ENCODE data around the gene SNCAIP.

Gene SNCAIP

GRCh38 chr5:122429545-122430318, 117.7 kb downstream of the SNCAIP start:
- no peaks in the 10 kb centered on the region for H3F3A ChIP-seq (ENCODE audit: insufficient read depth, low read length)
- H3K4me1 ChIP-seq (ENCODE audit: insufficient read depth, low read length, severe bottlenecking) = no peaks in the 10 kb centered on the region
- TF ChIP-seq EZH2 (IDR thresholded peaks at IDR 0.05; ENCODE audit: borderline replicate concordance, low read length) (no peak), CTCF (IDR thresholded peaks at IDR 0.05; ENCODE audit: low read length) (no peak)
- H3K9me2 ChIP-seq (ENCODE audit: low read depth, low read length) = no peaks in the 10 kb centered on the region
- H3K79me2 ChIP-seq (ENCODE audit: insufficient read depth, low read length) = no peaks in the 10 kb centered on the region
- no peaks in the 10 kb centered on the region for H4K20me1 ChIP-seq (ENCODE audit: insufficient read depth, low read length)
- no peaks in the 10 kb centered on the region for H3K36me3 ChIP-seq (ENCODE audit: insufficient read depth, low read length)
- no peaks in the 10 kb centered on the region for H3K9me3 ChIP-seq (ENCODE audit: low read length)
- no peak overlapping the region for H2AFZ ChIP-seq (ENCODE audit: low read length)
- H3K4me3 ChIP-seq (ENCODE audit: low read depth, low read length, poor library complexity, severe bottlenecking) = no peak overlapping the region
- no peak overlapping the region for H3K27ac ChIP-seq (ENCODE audit: low read depth, low read length, poor library complexity, severe bottlenecking)
- H3K9ac ChIP-seq (ENCODE audit: low read length) = no peak overlapping the region
- H3K4me2 ChIP-seq (ENCODE audit: low read length) = no peak overlapping the region
- H3K27me3 ChIP-seq (ENCODE audit: insufficient read depth, low read length) = no peaks in the 10 kb centered on the region

- H4K20me1 ChIP-seq (ENCODE audit: insufficient read depth, low read length) = no peaks in the 10 kb centered on the region
- H3K27me3 ChIP-seq (ENCODE audit: insufficient read depth, low read length) = no peaks in the 10 kb centered on the region
- TF ChIP-seq EZH2 (IDR thresholded peaks at IDR 0.05; ENCODE audit: borderline replicate concordance, low read length) (no peak), CTCF (IDR thresholded peaks at IDR 0.05; ENCODE audit: low read length) (no peak)
- no peak overlapping the region for H3K4me3 ChIP-seq (ENCODE audit: low read depth, low read length, poor library complexity, severe bottlenecking)
- H3K4me1 ChIP-seq (ENCODE audit: insufficient read depth, low read length, severe bottlenecking) = no peaks in the 10 kb centered on the region
- no peaks in the 10 kb centered on the region for H3F3A ChIP-seq (ENCODE audit: insufficient read depth, low read length)
- no peaks in the 10 kb centered on the region for H3K9me3 ChIP-seq (ENCODE audit: low read length)
- no peaks in the 10 kb centered on the region for H3K9me2 ChIP-seq (ENCODE audit: low read depth, low read length)
- H3K4me2 ChIP-seq (ENCODE audit: low read length) = no peak overlapping the region
- no peaks in the 10 kb centered on the region for H3K36me3 ChIP-seq (ENCODE audit: insufficient read depth, low read length)
- H3K27ac ChIP-seq (ENCODE audit: low read depth, low read length, poor library complexity, severe bottlenecking) = no peak overlapping the region
- H3K9ac ChIP-seq (ENCODE audit: low read length) = no peak overlapping the region
- H2AFZ ChIP-seq (ENCODE audit: low read length) = no peak overlapping the region
- H3K79me2 ChIP-seq (ENCODE audit: insufficient read depth, low read length) = no peaks in the 10 kb centered on the region
Observed at GRCh38 chr5:122430319-122430586, 118.2 kb downstream of the SNCAIP start.

DNA sequence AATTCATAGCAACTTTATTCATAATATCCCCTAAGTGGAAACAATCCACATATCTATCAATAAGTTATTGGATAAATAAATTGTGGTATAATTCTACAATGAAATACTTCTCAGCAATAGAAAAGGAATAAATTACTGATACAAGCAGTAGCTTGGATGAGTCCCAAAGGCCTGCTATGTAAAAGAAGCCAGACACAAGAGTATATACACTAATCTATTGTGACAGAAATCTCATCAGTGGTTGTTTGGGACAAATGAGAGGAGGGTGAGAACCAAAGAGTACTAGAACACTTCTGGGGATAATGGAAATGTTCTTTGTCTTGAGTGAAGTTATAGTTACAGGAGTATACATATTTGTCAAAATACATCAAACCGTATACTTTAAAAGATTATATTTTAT, 119.3 kb downstream of the SNCAIP start:
- Histone ChIP-seq H3K9me2 (ENCODE audit: low read depth, low read length) (no peaks in the 10 kb centered on the region), H3K79me2 (ENCODE audit: insufficient read depth, low read length) (no peaks in the 10 kb centered on the region), H3K36me3 (ENCODE audit: insufficient read depth, low read length) (no peaks in the 10 kb centered on the region), H2AFZ (ENCODE audit: low read length) (no peak overlapping the region), H3K4me1 (ENCODE audit: insufficient read depth, low read length, severe bottlenecking) (no peaks in the 10 kb centered on the region), H3K4me3 (ENCODE audit: low read depth, low read length, poor library complexity, severe bottlenecking) (no peak overlapping the region), H3K9me3 (ENCODE audit: low read length) (no peaks in the 10 kb centered on the region), H3K9ac (ENCODE audit: low read length) (no peak overlapping the region), H3K27ac (ENCODE audit: low read depth, low read length, poor library complexity, severe bottlenecking) (no peak overlapping the region), H4K20me1 (ENCODE audit: insufficient read depth, low read length) (no peaks in the 10 kb centered on the region), H3K4me2 (ENCODE audit: low read length) (no peak overlapping the region), H3F3A (ENCODE audit: insufficient read depth, low read length) (no peaks in the 10 kb centered on the region), H3K27me3 (ENCODE audit: insufficient read depth, low read length) (no peaks in the 10 kb centered on the region)
- no peak for TF ChIP-seq CTCF (IDR thresholded peaks at IDR 0.05; ENCODE audit: low read length)
- no peak for TF ChIP-seq EZH2 (IDR thresholded peaks at IDR 0.05; ENCODE audit: borderline replicate concordance, low read length)

Data from OCI-LY1 (cell line).